NB4 (cell line): ENCODE measurements around the gene TESPA1.
"Not testable (repeated sequence)": the region's sequence is repeated elsewhere in the genome, so short reads cannot be mapped to it uniquely, and the experiment has no call there.

Experiments
- DNase-seq: peaks from one replicate; pipeline ENCODE4 v3.0.0; 2010; ENCODE audit warnings: low read depth
- H3K4me3 ChIP-seq: one replicate; pipeline ENCODE4 v1.5.1; 2011; ENCODE audit warnings: mild to moderate bottlenecking, low read depth, low read length, moderate library complexity
- CTCF ChIP-seq: IDR thresholded peaks from one replicate; pipeline ENCODE4 v1.5.1; 2012; ENCODE audit warnings: low read depth, low read length
- MYC ChIP-seq: IDR thresholded peaks from 2 replicates; pipeline ENCODE4 v1.6.1; 2011; ENCODE audit warnings: low read depth, low read length
- POLR2A ChIP-seq: IDR thresholded peaks from 2 replicates; pipeline ENCODE4 v1.6.1; 2011; ENCODE audit warnings: mild to moderate bottlenecking; ENCODE audit not compliant: insufficient read length; ENCODE audit errors: extremely low read depth
- TF ChIP-seq, protein P1 (sequence below): IDR thresholded peaks from 2 replicates; pipeline ENCODE4 v1.6.1; 2011; ENCODE audit warnings: low read depth, low read length

Gene TESPA1

DNA sequence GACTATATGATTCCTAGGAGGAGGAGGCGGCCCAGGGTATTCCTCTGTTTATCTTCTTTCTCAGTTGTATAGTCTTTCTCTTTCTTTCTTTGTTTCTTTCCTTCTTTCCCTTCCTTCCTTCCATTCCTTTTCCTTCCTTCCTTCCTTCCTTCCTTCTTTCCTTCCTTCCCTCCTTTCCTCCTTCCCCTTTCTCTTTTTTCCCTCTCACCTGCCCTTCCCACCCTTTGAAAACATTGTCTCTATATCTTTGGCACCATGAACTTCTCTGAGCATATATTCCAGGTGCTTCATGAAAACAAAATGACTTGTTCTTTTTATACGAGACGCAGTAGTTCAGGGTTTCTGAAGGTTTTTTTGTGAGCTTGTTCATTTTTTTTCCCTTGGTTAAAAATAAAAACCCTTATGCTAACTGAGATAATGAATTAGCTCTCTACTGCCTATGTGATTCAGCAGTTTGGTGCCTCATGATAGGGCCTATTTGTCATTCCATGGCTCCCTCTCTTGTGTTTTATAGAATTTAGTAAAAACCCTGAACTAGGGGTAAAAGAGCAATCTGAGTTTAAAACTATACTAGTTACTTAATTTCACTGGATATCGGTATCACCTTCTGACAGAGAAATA is 3.2 kb upstream of the TESPA1 start:
- DNase-seq: no peak
- H3K4me3 ChIP-seq: no peak overlapping the region
- no peak for TF ChIP-seq POLR2A

DNA sequence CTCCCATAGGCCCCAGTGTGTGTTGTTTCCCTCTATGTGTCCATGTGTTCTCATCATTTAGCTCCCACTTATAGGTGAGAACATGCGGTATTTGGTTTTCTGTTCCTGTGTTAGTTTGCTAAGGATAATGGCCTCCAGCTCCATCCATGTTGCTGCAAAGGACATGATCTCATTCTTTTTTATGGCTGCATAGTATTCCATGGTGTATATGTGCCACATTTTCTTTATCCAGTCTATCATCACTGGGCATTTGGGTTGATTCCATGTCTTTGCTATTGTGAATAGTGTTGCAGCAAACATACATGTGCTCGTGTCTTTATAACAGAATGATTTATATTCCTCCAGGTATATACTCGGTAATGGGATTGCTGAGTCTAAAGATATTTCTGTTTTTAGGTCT is 2.2 kb upstream of the TESPA1 start:
- H3K4me3 ChIP-seq, DNase-seq: not testable (repeated sequence)

GRCh38 chr12:54983536-54984101 is 943 bp downstream of the TESPA1 start:
- TF ChIP-seq CTCF: no peak
- TF ChIP-seq, protein P1, sequence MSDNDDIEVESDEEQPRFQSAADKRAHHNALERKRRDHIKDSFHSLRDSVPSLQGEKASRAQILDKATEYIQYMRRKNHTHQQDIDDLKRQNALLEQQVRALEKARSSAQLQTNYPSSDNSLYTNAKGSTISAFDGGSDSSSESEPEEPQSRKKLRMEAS: no peak
- no peak for TF ChIP-seq POLR2A
- no peak for TF ChIP-seq MYC
- no peak overlapping the region for H3K4me3 ChIP-seq
- no peak for DNase-seq

DNA sequence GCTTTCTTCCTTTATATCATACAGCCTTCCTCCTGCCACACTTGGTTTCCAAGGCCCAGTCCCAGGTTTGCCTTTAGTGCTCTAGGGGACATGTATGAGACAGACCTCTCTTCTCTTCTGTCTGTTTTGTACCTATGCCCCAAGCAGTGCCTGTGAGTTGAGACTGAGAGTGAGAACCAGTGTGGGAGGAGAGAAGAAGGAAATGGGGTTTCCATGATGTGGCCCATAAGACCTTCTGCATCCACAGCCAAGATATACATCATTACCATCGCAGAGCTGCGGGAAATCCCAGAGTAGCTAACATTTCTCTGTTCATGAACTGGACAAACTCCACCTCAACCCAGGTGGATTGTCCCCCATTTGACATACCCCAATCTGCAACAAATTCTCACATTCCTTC is 2.8 kb downstream of the TESPA1 start:
- no peak overlapping the region for H3K4me3 ChIP-seq
- no peak for DNase-seq
- TF ChIP-seq CTCF: no peak
- TF ChIP-seq, protein P1: no peak
- no peak for TF ChIP-seq MYC
- no peak for TF ChIP-seq POLR2A

- no peak for DNase-seq
- TF ChIP-seq, protein P1: no peak
- TF ChIP-seq POLR2A (no peak), MYC (no peak), CTCF (no peak)
- H3K4me3 ChIP-seq: no peak overlapping the region
Observed at GRCh38 chr12:54980341-54980740, 4.2 kb downstream of the TESPA1 start.

DNA sequence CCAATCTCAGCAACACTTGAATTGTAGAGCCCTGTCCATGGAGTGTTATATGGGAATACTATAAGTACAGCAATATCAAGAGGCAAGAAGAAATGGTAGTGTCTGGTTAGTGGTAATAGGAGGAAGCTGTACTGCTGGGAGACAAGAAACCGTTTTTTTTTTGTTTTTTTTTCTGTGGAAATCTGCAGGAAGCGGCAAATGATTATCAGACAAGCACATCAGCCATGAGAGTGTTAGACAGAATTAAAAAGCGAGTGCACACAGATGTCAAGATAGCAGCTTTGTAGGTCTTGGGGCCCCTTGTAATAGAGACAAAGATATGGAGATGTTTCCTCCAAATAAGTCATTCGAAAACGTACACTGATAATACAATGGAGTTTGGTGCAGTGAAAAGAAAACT is 6.7 kb downstream of the TESPA1 start:
- TF ChIP-seq POLR2A (no peak), CTCF (no peak), MYC (no peak)
- TF ChIP-seq, protein P1: no peak
- no peak overlapping the region for H3K4me3 ChIP-seq
- DNase-seq: no peak

GRCh38 chr12:54977155-54977554 is 7.4 kb downstream of the TESPA1 start:
- no peak for DNase-seq
- TF ChIP-seq CTCF (no peak), POLR2A (no peak), MYC (no peak)
- TF ChIP-seq, protein P1: no peak
- H3K4me3 ChIP-seq: no peak overlapping the region
